GM13977 (cell line): ENCODE data around the gene SMC1A.

Experiments used
- DNase-seq: peaks from one replicate; pipeline ENCODE4 v3.0.0; 2012; ENCODE audit warnings: low spot score
- in situ Hi-C: fragments of 300-500 bp; cut with MboI; formaldehyde crosslinking; loops from one replicate; pipeline ENCODE4 v1.12.0; 2022; ENCODE audit warnings: low sequenced_read_pairs, low pct_unique_long_range_greater_than_20kb, mixed read lengths, inconsistent platforms; ENCODE audit not compliant: unreplicated experiment
- TF ChIP-seq, protein P1 (sequence below): IDR thresholded peaks from 2 replicates; pipeline ENCODE4 v1.5.1; 2012; ENCODE audit warnings: mild to moderate bottlenecking, control low read depth; ENCODE audit not compliant: insufficient read depth; ENCODE audit errors: extremely low read depth, missing control alignments

SMC1A gene

DNA sequence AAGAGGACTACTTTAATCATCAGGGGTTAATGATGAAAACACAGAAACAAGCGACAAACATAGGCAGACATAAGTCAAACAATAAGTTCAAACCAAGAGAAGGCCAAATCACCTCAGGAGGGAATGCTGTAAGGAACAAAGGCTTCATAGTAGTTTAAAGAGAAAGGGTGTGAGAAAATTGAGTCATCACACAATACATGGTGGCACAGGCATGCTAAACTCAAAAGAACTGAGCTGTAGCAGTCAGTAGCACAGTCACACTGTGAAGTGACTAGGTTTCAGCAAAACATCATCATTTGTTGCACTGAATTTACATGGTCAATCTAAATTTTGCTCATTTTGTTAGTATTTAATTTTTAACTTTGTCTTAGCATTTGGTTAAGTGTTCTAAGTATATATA is 24.2 kb downstream of the SMC1A start:
- in situ Hi-C loops = no loop called here
- no peak for DNase-seq
- TF ChIP-seq, protein P1, sequence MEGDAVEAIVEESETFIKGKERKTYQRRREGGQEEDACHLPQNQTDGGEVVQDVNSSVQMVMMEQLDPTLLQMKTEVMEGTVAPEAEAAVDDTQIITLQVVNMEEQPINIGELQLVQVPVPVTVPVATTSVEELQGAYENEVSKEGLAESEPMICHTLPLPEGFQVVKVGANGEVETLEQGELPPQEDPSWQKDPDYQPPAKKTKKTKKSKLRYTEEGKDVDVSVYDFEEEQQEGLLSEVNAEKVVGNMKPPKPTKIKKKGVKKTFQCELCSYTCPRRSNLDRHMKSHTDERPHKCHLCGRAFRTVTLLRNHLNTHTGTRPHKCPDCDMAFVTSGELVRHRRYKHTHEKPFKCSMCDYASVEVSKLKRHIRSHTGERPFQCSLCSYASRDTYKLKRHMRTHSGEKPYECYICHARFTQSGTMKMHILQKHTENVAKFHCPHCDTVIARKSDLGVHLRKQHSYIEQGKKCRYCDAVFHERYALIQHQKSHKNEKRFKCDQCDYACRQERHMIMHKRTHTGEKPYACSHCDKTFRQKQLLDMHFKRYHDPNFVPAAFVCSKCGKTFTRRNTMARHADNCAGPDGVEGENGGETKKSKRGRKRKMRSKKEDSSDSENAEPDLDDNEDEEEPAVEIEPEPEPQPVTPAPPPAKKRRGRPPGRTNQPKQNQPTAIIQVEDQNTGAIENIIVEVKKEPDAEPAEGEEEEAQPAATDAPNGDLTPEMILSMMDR = no peak

DNA sequence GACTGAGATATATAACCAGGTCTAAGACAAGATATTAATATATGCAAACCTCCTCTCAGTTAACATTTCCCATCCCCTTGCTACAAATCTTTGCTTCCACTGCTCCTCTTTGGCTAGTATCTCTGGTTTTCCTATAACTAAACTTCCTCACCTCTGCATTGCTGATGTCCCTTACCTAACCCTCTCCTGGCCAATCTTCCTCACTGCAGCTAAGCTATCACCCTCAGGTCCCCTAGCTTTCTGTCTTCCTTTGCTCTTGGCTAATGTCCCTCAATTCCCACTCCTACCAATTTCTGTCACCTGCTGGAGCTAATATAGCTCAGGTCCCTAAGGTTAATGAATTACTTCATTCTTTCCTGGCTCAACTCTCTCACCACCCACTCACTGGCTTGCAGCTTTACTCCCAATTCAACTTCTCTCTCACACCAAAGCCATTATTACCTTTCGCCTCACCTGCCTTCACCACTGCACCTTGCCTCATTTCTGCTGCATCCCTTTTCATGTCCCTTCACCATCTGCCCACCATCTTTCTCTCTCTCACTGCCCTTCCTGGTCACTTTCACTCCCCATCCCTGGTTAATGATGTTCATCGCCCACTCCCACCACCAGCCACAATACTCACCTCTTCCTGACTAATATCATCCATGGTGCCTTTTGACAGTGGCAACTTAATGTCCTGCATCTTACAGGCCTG is 26.7 kb downstream of the SMC1A start:
- TF ChIP-seq, protein P1 = no peak
- in situ Hi-C loops = no loop called here
- no peak for DNase-seq

DNA sequence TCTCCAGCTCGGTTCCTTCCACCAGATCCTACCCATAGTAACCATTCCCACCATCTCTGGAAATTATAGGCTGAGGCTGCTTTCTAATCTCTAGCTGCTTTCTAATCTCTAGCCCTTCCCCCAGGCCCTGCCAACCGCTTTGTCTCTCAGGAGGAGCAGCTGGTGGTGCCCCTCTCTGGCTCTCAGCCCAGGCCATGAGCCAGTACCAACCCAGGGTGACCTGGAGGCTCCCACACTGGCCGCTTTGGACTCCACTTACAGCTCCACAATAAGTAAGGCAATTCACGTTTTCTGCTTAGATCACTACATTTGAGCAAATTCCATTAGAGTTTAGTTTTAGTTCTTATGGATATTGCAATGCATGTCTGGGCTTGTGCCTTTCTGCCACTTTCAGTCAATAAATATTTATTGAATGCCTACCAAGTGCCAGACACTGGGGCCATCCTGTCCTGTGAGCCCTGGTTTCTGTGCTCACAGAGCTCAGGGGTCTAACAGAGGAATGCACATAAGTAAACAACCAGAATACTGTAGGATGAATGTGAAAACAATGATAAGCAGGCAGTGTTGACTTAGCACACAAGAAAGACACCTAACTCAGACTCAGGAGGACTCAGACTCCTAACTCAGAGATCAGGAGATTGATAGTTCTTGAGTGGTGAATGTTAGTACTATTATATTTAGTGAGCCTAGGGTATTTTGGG is 38.9 kb downstream of the SMC1A start:
- TF ChIP-seq, protein P1 = no peak
- in situ Hi-C loops = no loop called here
- no peak for DNase-seq

DNA sequence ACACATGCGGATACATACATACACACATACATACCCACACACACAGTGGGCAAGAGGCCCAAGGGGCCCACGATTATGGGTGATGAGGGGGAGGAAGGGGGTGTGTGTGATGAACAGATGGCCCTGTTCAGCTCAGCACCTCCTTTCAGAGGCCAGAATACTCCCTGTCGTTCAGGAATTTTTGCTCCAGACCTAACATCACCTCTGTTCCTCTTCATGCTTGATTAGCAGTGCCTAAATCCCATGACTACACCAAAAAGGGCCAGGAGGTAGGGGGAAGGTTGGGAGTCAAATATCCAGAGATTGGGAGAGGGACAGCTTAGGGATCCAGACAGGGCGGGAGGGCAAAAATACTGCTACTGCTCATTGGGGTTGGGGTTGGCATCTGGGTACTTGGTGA is 42.7 kb downstream of the SMC1A start:
- in situ Hi-C loops = no loop called here
- no peak for DNase-seq
- TF ChIP-seq, protein P1 = no peak

DNA sequence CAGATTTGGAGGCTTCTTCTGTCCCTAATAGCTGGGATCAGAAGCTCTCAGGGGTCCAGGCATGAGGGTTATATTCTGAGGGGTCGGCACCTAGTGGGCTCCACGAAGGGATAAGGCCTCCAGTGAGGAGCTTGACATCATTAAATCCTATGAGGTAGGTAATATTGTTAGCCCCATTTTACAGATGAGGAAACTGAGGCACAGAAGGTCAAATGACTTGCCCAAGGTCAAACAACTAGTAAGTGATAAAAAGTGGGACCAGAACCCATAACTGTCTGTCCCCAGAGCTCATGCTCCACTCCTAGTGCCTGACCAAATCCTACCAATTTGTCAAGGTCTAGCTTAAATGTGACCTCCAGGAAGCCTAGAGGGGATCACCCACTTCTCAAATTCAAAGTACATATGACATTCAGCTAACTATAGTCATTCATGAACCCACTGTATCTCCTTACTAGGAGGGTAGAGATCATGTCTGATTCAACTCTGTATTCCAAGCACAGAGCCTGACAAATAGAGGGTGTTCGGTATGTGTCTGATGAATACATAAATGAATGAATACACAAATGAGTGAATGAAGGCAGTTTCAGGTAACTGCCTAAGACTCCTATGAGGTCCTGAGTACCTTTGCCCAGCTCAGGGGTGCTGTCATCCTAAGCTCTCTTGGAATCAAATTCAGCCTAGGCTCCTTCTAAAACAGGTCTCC is 43.3 kb downstream of the SMC1A start:
- DNase-seq = no peak
- in situ Hi-C loops = no loop called here
- TF ChIP-seq, protein P1 = no peak

DNA sequence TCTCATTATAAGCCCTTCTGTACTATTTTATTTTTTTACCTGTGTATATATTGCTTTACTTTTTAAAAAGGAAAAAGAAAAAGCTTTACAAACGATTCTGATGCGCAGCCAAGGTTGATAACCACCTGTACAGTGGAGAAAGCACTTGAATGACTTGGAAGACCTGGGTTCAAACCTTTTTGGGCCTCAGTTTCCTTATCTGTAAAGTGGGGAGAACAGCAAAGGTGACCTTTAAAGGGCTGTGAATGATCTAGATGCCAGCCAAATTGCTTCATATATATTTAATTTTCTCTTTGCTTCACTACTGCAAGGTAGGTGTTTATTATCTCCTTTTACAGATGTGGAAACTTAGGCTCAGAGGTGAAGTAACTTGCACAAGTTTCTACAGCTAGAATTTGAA is 45.0 kb downstream of the SMC1A start:
- no peak for DNase-seq
- TF ChIP-seq, protein P1 = no peak
- in situ Hi-C loops = no loop called here
